PC-3 (cell line): ENCODE measurements around the gene FAM228B. TPM values are rescaled to one million over a fixed set of nuclear protein-coding genes. Genes with fewer than 3 reads are reported as not detected.
"Not testable (repeated sequence)": the region's sequence is repeated elsewhere in the genome, so short reads cannot be mapped to it uniquely, and the experiment has no call there.

ENCODE experiments used
- ATAC-seq: fragments of 200-7000 bp; cut with Tn5 transposase; 2 replicates; pipeline ENCODE4 v1.9.1; 2020; ENCODE audit warnings: mild to moderate bottlenecking, moderate library complexity
- BruUV-seq: library from RNA; stranded (reverse); fragments of 400-500 nt; replicated peaks from 2 replicates; lab custom pipeline; 2021; lab: Mats Ljungman, UMichigan
- CTCF ChIA-PET: fragments of 300-600 bp; sonication (Branson Sonifier 250); formaldehyde crosslinking; loops from one replicate; lab custom pipeline; 2022; ENCODE audit warnings: antibody characterized with exemption; lab: Charles Lee
- POLR2A ChIA-PET: fragments of 300-600 bp; sonication (Branson Sonifier 250); formaldehyde crosslinking; loops from one replicate; lab custom pipeline; 2022; ENCODE audit warnings: antibody characterized with exemption; ENCODE audit not compliant: unreplicated experiment; lab: Charles Lee
- DNase-seq: peaks from one replicate; pipeline ENCODE4 v3.0.0-alpha.2; 2015
- H2AFZ ChIP-seq: fragments of 300-600 bp; sonication (generic); 2 replicates; pipeline ENCODE4 v1.6.0; 2016; ENCODE audit warnings: antibody characterized with exemption, low read length
- H3F3A ChIP-seq: fragments of 300-600 bp; sonication (generic); one replicate; pipeline ENCODE4 v1.6.0; 2017; ENCODE audit warnings: antibody characterized with exemption, low read length, control low read depth, mild to moderate bottlenecking; ENCODE audit not compliant: unreplicated experiment
- H3K27ac ChIP-seq: fragments of 300-600 bp; sonication (generic); 2 replicates; pipeline ENCODE4 v1.5.1; 2016; ENCODE audit warnings: mild to moderate bottlenecking, low read length
- H3K27me3 ChIP-seq: fragments of 300-600 bp; sonication (generic); 2 replicates; pipeline ENCODE4 v1.6.1; 2016; ENCODE audit warnings: low read length, mixed read lengths
- H3K36me3 ChIP-seq: fragments of 300-600 bp; sonication (generic); 2 replicates; pipeline ENCODE4 v1.6.1; 2016; ENCODE audit warnings: low read depth, mixed run types, low read length, mixed read lengths
- H3K4me1 ChIP-seq: fragments of 300-600 bp; sonication (generic); 2 replicates; pipeline ENCODE4 v1.5.1; 2016; ENCODE audit warnings: low read length; ENCODE audit not compliant: insufficient read depth
- H3K4me2 ChIP-seq: fragments of 300-600 bp; sonication (generic); 2 replicates; pipeline ENCODE4 v1.6.0; 2016; ENCODE audit warnings: low read length
- H3K4me3 ChIP-seq: fragments of 300-600 bp; sonication (generic); 2 replicates; pipeline ENCODE4 v1.5.1; 2016; ENCODE audit warnings: mild to moderate bottlenecking, low read length, mixed read lengths
- H3K79me2 ChIP-seq: fragments of 300-600 bp; sonication (generic); 2 replicates; pipeline ENCODE4 v1.6.1; 2017; ENCODE audit warnings: low read length, mixed read lengths
- H3K9ac ChIP-seq: fragments of 300-600 bp; sonication (generic); 2 replicates; pipeline ENCODE4 v1.6.0; 2016; ENCODE audit warnings: mild to moderate bottlenecking, low read length
- H3K9me2 ChIP-seq: fragments of 300-600 bp; sonication (generic); replicated peaks from 2 replicates; pipeline ENCODE4 v1.6.1; 2016; ENCODE audit warnings: mixed run types, low read length, mixed read lengths
- H3K9me3 ChIP-seq: fragments of 300-600 bp; sonication (generic); 2 replicates; pipeline ENCODE4 v1.6.1; 2016; ENCODE audit warnings: low read length, mixed read lengths
- H4K20me1 ChIP-seq: fragments of 300-600 bp; sonication (generic); 2 replicates; pipeline ENCODE4 v1.6.1; 2016; ENCODE audit warnings: low read length, mixed read lengths
- CTCF ChIP-seq: fragments of 300-600 bp; sonication (generic); conservative IDR thresholded peaks from 2 replicates; pipeline ENCODE4 v1.5.1; 2017; ENCODE audit warnings: antibody characterized with exemption, low read depth, mild to moderate bottlenecking, low read length
- EZH2 ChIP-seq: fragments of 300-600 bp; sonication (generic); IDR thresholded peaks from one replicate; pipeline ENCODE4 v1.6.1; 2017; ENCODE audit warnings: antibody characterized with exemption, mild to moderate bottlenecking, low read length; ENCODE audit not compliant: unreplicated experiment
- EZH2phosphoT487 ChIP-seq: fragments of 300-600 bp; sonication (generic); IDR thresholded peaks from 2 replicates; pipeline ENCODE4 v1.6.1; 2018; ENCODE audit warnings: mild to moderate bottlenecking, antibody characterized with exemption, low read length, borderline replicate concordance
- intact Hi-C: fragments of 100-400 bp; cut with micrococcal nuclease; formaldehyde crosslinking; loops from 2 replicates; pipeline ENCODE4 v1.9.0; 2023
- total RNA-seq: library from RNA; depleted of rRNA; stranded (reverse); fragments of >200 nt; gene quantifications from 2 replicates; pipeline ENCODE4 v1.2.3, GENCODE V29; 2014

FAM228B gene
- total RNA-seq, 1 experiment from 2014 or later, result 4.5 TPM

GRCh38 chr2:24107336-24107735 is 15.9 kb upstream of the FAM228B start:
- H3K27ac ChIP-seq, result no peak overlapping the region
- H3K9me3 ChIP-seq, result no peaks in the 10 kb centered on the region
- no peak overlapping the region for H3K9ac ChIP-seq
- no peak for ATAC-seq
- TF ChIP-seq EZH2 (no peak), EZH2phosphoT487 (no peak), CTCF (no peak)
- BruUV-seq, result no TSS peak
- H3K79me2 ChIP-seq, result no peaks in the 10 kb centered on the region
- ChIA-PET POLR2A (no interaction called here), CTCF (no interaction called here)
- H3K4me3 ChIP-seq, result no peak overlapping the region
- DNase-seq, result no peak
- H2AFZ ChIP-seq, result no peak overlapping the region
- H3K4me1 ChIP-seq, result peaks cover 11% of the 10 kb centered on the region
- H3K4me2 ChIP-seq, result no peak overlapping the region
- intact Hi-C loops, result no loop called here
- H3K36me3 ChIP-seq, result no peaks in the 10 kb centered on the region
- H3K27me3 ChIP-seq, result no peaks in the 10 kb centered on the region
- H4K20me1 ChIP-seq, result no peaks in the 10 kb centered on the region
- no peaks in the 10 kb centered on the region for H3F3A ChIP-seq
- H3K9me2 ChIP-seq, result no peaks in the 10 kb centered on the region

- intact Hi-C loops, H3K79me2 ChIP-seq, H3F3A ChIP-seq, H3K9me3 ChIP-seq, H3K4me3 ChIP-seq, CTCF ChIA-PET, H2AFZ ChIP-seq, BruUV-seq, H3K9me2 ChIP-seq, H3K4me2 ChIP-seq, DNase-seq, H3K27ac ChIP-seq, H4K20me1 ChIP-seq, ATAC-seq, H3K36me3 ChIP-seq, H3K9ac ChIP-seq, H3K27me3 ChIP-seq: not testable (repeated sequence)
- POLR2A ChIA-PET, result interaction anchor here (0.6 kb wide), 1 partner anchor 25 kb away, joined by 3 read pairs; the partner anchor contains the start of gene TP53I3
- peaks cover 11% of the 10 kb centered on the region for H3K4me1 ChIP-seq
These were observed 13.8 kb upstream of the FAM228B start for GRCh38 chr2:24109431-24109830.

DNA sequence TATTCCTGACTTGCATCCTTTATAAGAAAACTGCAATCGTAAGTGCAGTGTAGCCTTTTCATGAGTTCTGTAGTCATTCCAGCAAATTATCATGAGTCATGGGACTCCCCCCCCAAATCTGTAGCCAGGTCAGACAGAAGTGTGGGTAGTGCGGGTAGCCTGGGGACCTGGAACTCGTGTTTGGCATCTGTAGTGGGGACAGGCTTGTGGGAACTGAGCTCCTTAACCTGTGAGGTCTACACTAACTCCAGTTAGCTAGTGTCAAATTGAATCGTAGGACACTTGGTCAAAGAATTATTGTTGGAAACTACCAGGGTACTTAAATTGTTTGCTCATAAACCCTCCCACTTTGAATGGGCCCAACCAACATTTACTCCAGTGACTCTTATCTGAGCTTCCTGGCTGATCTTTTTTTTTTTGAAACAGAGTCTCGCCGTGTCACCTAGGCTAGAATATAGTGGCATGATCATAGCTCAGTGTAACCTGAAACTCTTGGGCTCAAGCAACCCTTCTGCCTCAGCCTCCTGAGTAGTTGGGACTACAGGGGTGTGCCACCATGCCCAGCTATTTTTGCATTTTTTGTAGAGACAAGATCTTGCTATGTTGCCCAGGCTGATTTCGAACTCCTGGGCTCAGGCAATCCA is 12.5 kb upstream of the FAM228B start:
- H3K27ac ChIP-seq, result no peak overlapping the region
- H2AFZ ChIP-seq, result no peak overlapping the region
- H3K9me3 ChIP-seq, result no peaks in the 10 kb centered on the region
- H3K27me3 ChIP-seq, result no peaks in the 10 kb centered on the region
- H3K36me3 ChIP-seq, result no peaks in the 10 kb centered on the region
- H3K4me1 ChIP-seq, result peaks cover 11% of the 10 kb centered on the region
- no peaks in the 10 kb centered on the region for H3F3A ChIP-seq
- ChIA-PET CTCF (no interaction called here), POLR2A (no interaction called here)
- no peaks in the 10 kb centered on the region for H3K79me2 ChIP-seq
- H3K9ac ChIP-seq, result no peak overlapping the region
- DNase-seq (no peak), ATAC-seq (no peak)
- intact Hi-C loops, result no loop called here
- TF ChIP-seq EZH2phosphoT487, result no peak
- no peak for TF ChIP-seq EZH2
- TF ChIP-seq CTCF, result no peak
- BruUV-seq, result no TSS peak
- H3K4me3 ChIP-seq, result no peak overlapping the region
- H3K9me2 ChIP-seq, result no peaks in the 10 kb centered on the region
- no peaks in the 10 kb centered on the region for H4K20me1 ChIP-seq
- peak overlapping the region; percentile 10; the same call in 1 of the 2 replicates for H3K4me2 ChIP-seq
